ENCODE data around the gene PSMB1.

DNA sequence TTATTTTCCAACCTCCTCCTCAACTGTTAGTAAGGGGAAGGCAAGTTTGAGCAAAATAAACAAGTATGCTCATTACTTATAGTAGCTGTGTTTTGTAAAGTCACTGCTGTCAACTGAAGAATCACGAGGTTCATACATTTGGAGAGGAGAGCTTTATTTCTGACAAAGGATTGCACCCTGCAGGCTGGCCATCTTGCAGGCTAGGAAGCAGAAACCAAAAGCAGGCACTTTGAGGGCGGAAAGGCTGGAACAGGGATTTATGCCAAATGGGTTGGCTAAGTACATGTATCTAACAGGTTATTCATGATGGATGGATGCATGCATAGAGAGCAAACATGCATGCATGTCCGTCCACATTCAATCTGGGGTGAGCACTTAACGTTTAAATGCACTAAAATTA lies 46.7 kb downstream of the PSMB1 start:
- TF ChIP-seq, protein P1, sequence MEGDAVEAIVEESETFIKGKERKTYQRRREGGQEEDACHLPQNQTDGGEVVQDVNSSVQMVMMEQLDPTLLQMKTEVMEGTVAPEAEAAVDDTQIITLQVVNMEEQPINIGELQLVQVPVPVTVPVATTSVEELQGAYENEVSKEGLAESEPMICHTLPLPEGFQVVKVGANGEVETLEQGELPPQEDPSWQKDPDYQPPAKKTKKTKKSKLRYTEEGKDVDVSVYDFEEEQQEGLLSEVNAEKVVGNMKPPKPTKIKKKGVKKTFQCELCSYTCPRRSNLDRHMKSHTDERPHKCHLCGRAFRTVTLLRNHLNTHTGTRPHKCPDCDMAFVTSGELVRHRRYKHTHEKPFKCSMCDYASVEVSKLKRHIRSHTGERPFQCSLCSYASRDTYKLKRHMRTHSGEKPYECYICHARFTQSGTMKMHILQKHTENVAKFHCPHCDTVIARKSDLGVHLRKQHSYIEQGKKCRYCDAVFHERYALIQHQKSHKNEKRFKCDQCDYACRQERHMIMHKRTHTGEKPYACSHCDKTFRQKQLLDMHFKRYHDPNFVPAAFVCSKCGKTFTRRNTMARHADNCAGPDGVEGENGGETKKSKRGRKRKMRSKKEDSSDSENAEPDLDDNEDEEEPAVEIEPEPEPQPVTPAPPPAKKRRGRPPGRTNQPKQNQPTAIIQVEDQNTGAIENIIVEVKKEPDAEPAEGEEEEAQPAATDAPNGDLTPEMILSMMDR (IDR thresholded peaks at IDR 0.05; ENCODE audit: low read length) = no peak
- TF ChIP-seq EZH2 (optimal IDR thresholded peaks at IDR 0.05; ENCODE audit: low read depth, low read length) = no peak
- TF ChIP-seq EZH2phosphoT487 (IDR thresholded peaks at IDR 0.05; ENCODE audit: low read length) = no peak
